Activated CD4-positive, CD25-positive, alpha-beta regulatory T cell treated with anti-CD3 and anti-CD28 coated beads, Interleukin-2, amount 50 U/mL, for 24 hours (primary cell): ENCODE data around the gene FSD1.
"Not testable (repeated sequence)": the region's sequence is repeated elsewhere in the genome, so short reads cannot be mapped to it uniquely, and the experiment has no call there.

Experiments
- ATAC-seq, 2 donors: fragments of 150-1000 bp; cut with Tn5 transposase; one replicate each; pipeline ENCODE4 v1.10.0; 2021; ENCODE audit warnings: mild to moderate bottlenecking in 1 of 2, moderate library complexity in 1 of 2

The FSD1 gene

GRCh38 chr19:4304538-4305256 lies at the start of gene FSD1:
Gene FSD1 (plus strand): TSS chr19:4304598. CDS start chr19:4304747, 149 bp downstream.
- ATAC-seq = peak; percentile 88 to 90

GRCh38 chr19:4256563-4256962 lies 47.8 kb upstream of the FSD1 start:
- peak in 1 of 2 donors; percentile 13 for ATAC-seq

- ATAC-seq = no peak
Observed at GRCh38 chr19:4257025-4257424, 47.4 kb upstream of the FSD1 start.

- ATAC-seq = no peak
Observed at GRCh38 chr19:4258181-4258580, 46.2 kb upstream of the FSD1 start.

- ATAC-seq = no peak
Observed at GRCh38 chr19:4260613-4261191, 43.7 kb upstream of the FSD1 start.

- no peak for ATAC-seq
Observed at GRCh38 chr19:4264812-4265211, 39.6 kb upstream of the FSD1 start.

GRCh38 chr19:4266253-4267000 lies 38.0 kb upstream of the FSD1 start:
- no peak for ATAC-seq

- ATAC-seq = peak; percentile 65 to 67
Observed at GRCh38 chr19:4267101-4267900, 37.1 kb upstream of the FSD1 start.

GRCh38 chr19:4267901-4268815 lies 36.2 kb upstream of the FSD1 start:
- ATAC-seq = peak in 1 of 2 donors; percentile 6

- ATAC-seq = no peak
Observed at GRCh38 chr19:4268816-4269430, 35.5 kb upstream of the FSD1 start.

- ATAC-seq = no peak
Observed at GRCh38 chr19:4272894-4273293, 31.5 kb upstream of the FSD1 start.

- not testable (repeated sequence) for ATAC-seq
Observed at GRCh38 chr19:4274321-4274686, 30.1 kb upstream of the FSD1 start.

- ATAC-seq = no peak
Observed at GRCh38 chr19:4277191-4277696, 27.2 kb upstream of the FSD1 start.

- no peak for ATAC-seq
Observed at GRCh38 chr19:4278010-4278409, 26.4 kb upstream of the FSD1 start.

GRCh38 chr19:4278419-4279266 lies 25.8 kb upstream of the FSD1 start, which contains the start of gene SHD:
Gene SHD (plus strand): TSS chr19:4279266. CDS start chr19:4280064, 798 bp downstream.
- no peak for ATAC-seq

- no peak for ATAC-seq
Observed at GRCh38 chr19:4279267-4279529, 25.2 kb upstream of the FSD1 start.

GRCh38 chr19:4279530-4280422 lies 24.6 kb upstream of the FSD1 start:
- ATAC-seq = no peak

- ATAC-seq = no peak
Observed at GRCh38 chr19:4284176-4284958, 20.0 kb upstream of the FSD1 start.
